SK-N-MC (cell line): ENCODE measurements around the gene ZNF830.
A peak's percentile ranks its signal among the peaks of the same experiment; 100 is the strongest.

Source experiments
- DNase-seq: peaks from one replicate; pipeline ENCODE4 v3.0.0-alpha.2; 2011; ENCODE audit warnings: low read depth, low spot score
- H3K27ac ChIP-seq: fragments of 200-600 bp; sonication (generic); 2 replicates; pipeline ENCODE4 v1.5.1; 2016; ENCODE audit warnings: mixed run types
- H3K36me3 ChIP-seq: fragments of 200-600 bp; sonication (generic); 2 replicates; pipeline ENCODE4 v1.6.1; 2017; ENCODE audit warnings: antibody characterized with exemption, low read length, mixed read lengths; ENCODE audit not compliant: insufficient read depth
- H3K4me3 ChIP-seq: fragments of 200-600 bp; sonication (generic); 2 replicates; pipeline ENCODE4 v1.5.1; 2016
- H3K9ac ChIP-seq: fragments of 200-600 bp; sonication (generic); 2 replicates; pipeline ENCODE4 v1.8.0; 2017; ENCODE audit warnings: mixed run types, mixed read lengths; ENCODE audit not compliant: insufficient read length
- H3K9me3 ChIP-seq: fragments of 200-600 bp; sonication (generic); 2 replicates; pipeline ENCODE4 v1.6.1; 2017; ENCODE audit warnings: low read depth, mild to moderate bottlenecking, antibody characterized with exemption, low read length, moderate library complexity, mixed read lengths
- EZH2 ChIP-seq: fragments of 200-600 bp; sonication (generic); IDR thresholded peaks from one replicate; pipeline ENCODE4 v1.6.1; 2017; ENCODE audit warnings: antibody characterized with exemption
- FOXP2 ChIP-seq: optimal IDR thresholded peaks from 2 replicates; pipeline ENCODE3; 2011; ENCODE audit warnings: mild to moderate bottlenecking, moderate library complexity; ENCODE audit not compliant: insufficient read depth; ENCODE audit errors: extremely low read length, control extremely low read depth
- POLR2AphosphoS5 ChIP-seq: IDR thresholded peaks from 2 replicates; pipeline ENCODE4 v1.6.1; 2012; ENCODE audit warnings: mild to moderate bottlenecking, low read depth, low read length, borderline replicate concordance

ZNF830 gene

GRCh38 chr17:34974179-34974578, 12.8 kb downstream of the ZNF830 start:
- no peaks in the 10 kb centered on the region for H3K36me3 ChIP-seq
- H3K4me3 ChIP-seq, result no peak overlapping the region
- DNase-seq, result no peak
- H3K9me3 ChIP-seq, result no peaks in the 10 kb centered on the region
- no peak overlapping the region for H3K9ac ChIP-seq
- H3K27ac ChIP-seq, result no peak overlapping the region
- TF ChIP-seq POLR2AphosphoS5, result no peak

DNA sequence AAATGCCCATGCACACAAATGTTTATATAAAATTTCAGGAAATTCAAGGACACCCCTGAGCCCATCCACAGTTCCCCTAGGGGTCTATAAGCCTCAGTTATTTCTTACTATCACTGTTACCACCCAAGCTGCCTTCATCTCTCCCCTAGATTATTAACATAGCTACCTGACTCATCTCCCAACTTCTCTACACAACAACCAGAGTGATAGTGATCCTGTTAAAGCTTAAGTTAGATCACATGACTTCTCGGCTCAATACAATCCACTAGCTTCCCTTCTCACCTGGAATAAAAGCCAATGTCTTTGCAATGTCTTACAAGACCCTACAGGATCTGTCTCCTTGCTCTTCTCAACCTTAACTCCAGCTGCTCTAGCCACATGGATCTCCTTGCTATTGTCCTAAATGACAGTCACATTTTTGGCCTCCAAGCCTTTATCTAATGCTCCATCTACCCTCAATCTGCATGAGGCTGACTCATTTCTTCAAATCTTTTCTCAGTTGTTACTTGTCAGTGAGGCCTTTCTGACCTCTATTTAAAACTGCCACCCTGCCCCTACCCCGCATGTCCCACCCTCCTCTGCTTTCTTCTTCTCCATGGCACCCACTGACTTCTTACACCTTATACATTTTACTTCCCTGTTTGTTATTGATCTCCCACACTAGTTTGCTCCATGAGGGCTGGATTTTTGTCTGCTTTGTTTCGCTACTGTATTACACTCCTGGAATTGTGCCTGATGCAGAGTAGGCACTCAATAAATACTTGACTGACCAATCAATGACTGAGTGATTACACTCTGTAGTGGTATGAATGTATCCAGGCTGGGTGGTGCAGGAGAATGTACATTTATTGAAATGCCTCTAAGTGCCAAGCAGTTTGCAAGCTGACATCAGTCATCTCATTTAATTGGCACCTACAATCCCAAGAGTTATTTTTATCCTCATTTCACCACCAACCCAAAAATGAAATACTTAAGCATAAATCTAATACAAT, 13.8 kb downstream of the ZNF830 start:
- H3K9me3 ChIP-seq, result no peaks in the 10 kb centered on the region
- no peak for DNase-seq
- TF ChIP-seq FOXP2, result no peak
- no peak for TF ChIP-seq EZH2
- TF ChIP-seq POLR2AphosphoS5, result no peak
- H3K4me3 ChIP-seq, result no peak overlapping the region
- H3K27ac ChIP-seq, result no peak overlapping the region
- H3K9ac ChIP-seq, result no peak overlapping the region
- no peaks in the 10 kb centered on the region for H3K36me3 ChIP-seq

- no peak overlapping the region for H3K27ac ChIP-seq
- H3K36me3 ChIP-seq, result peaks cover 10% of the 10 kb centered on the region; the same call in 1 of the 2 replicates
- DNase-seq, result no peak
- H3K9me3 ChIP-seq, result no peaks in the 10 kb centered on the region
- no peak overlapping the region for H3K9ac ChIP-seq
- no peak for TF ChIP-seq EZH2
- no peak for TF ChIP-seq FOXP2
- TF ChIP-seq POLR2AphosphoS5, result no peak
- peak overlapping the region; percentile 88; the same call in 1 of the 2 replicates for H3K4me3 ChIP-seq
Observed at GRCh38 chr17:34979153-34979552, 17.8 kb downstream of the ZNF830 start.

GRCh38 chr17:34979650-34980352, 18.5 kb downstream of the ZNF830 start:
- Histone ChIP-seq H3K4me3 (peak overlapping the region; percentile 88), H3K36me3 (peaks cover 10% of the 10 kb centered on the region; the same call in 1 of the 2 replicates), H3K9ac (peak overlapping the region; percentile 92), H3K27ac (no peak overlapping the region), H3K9me3 (no peaks in the 10 kb centered on the region)
- no peak for DNase-seq
- TF ChIP-seq FOXP2 (no peak), POLR2AphosphoS5 (no peak), EZH2 (no peak)

- peak; percentile 70 for DNase-seq
- no peaks in the 10 kb centered on the region for H3K9me3 ChIP-seq
- H3K36me3 ChIP-seq, result peaks cover 12% of the 10 kb centered on the region; the same call in 1 of the 2 replicates
Observed at GRCh38 chr17:34980353-34980680, 19.0 kb downstream of the ZNF830 start, which contains the start of gene LIG3. LIG3 (plus strand) TSS chr17:34980512; CDS start chr17:34983006, 2,494 bp downstream.

DNA sequence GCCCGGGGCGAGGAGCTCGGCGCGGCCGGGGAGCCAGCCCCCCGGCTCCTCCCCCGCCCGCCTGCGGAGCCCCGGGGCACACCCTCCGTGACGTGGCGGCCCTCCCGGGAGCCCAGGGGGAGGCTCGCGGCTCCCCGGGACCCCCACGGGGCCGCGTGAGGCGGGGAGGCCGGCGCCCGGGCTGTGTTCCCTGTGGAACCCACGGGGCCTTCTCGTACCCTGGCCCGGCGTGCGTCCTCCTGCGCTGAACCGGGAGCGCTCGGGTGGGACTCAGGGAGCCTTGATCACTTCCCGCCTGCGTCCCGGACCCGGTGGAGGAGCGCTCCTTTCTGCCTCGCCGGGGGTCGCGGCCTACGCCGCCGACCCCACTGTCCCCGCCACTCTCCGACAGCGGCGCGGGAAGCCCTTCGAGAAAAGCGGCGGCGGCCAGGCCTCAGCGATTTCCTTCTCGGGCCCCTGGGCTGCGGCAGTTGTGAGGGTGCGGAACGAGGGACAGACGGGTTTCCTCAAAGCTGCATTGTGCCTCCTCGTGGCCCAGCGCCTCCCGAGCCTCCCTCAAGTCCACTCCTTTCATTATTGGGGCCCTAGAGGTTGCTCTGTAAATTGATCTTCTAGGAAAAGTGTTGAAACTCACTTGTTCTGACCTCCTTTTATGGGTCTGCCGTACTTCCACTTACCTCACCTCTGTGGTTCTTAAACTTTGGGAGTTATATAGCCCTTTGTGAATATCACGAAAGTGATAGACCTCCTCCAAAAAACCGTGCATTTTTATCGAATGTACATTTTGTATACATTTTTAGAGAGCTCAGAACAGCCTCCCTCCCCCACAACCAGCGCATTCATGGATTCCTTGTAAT, 19.6 kb downstream of the ZNF830 start:
- TF ChIP-seq FOXP2 (no peak), POLR2AphosphoS5 (no peak), EZH2 (no peak)
- H3K4me3 ChIP-seq, result peak overlapping the region; percentile 88
- no peaks in the 10 kb centered on the region for H3K9me3 ChIP-seq
- no peak for DNase-seq
- H3K36me3 ChIP-seq, result peaks cover 18% of the 10 kb centered on the region; the same call in 1 of the 2 replicates
- H3K9ac ChIP-seq, result peak overlapping the region; percentile 92
- H3K27ac ChIP-seq, result peak overlapping the region; percentile 69

More at GRCh38 chr17:34980353-34980680, 19.0 kb downstream of the ZNF830 start, which contains the start of gene LIG3:
- peak within 1 kb of the TSS; percentile 88 for H3K4me3 ChIP-seq
- peak; percentile 75 for TF ChIP-seq POLR2AphosphoS5
- TF ChIP-seq EZH2, result no peak
- peak within 1 kb of the TSS; percentile 69 for H3K27ac ChIP-seq
- H3K9ac ChIP-seq, result peak within 1 kb of the TSS; percentile 92

- Histone ChIP-seq H3K27ac (peak overlapping the region; percentile 69; the same call in 1 of the 2 replicates), H3K9ac (peak overlapping the region; percentile 92), H3K36me3 (peaks cover 24% of the 10 kb centered on the region), H3K4me3 (peak overlapping the region; percentile 88), H3K9me3 (no peaks in the 10 kb centered on the region)
- TF ChIP-seq FOXP2 (no peak), POLR2AphosphoS5 (no peak), EZH2 (no peak)
- DNase-seq, result peak; percentile 60
Observed at GRCh38 chr17:34981538-34982241, 20.4 kb downstream of the ZNF830 start.
